Measurements from ENCODE around the gene CCBE1.

Gene CCBE1

GRCh38 chr18:59477849-59478248 is 219.4 kb downstream of the CCBE1 start:
- no peak overlapping the region for H2BK120ac ChIP-seq (ENCODE audit: insufficient read depth, low read length, poor library complexity)
- no peak overlapping the region for H4K12ac ChIP-seq (ENCODE audit: low read depth, low read length)
- no peaks in the 10 kb centered on the region for H3K4me1 ChIP-seq (ENCODE audit: control insufficient read depth in 1 of 2, insufficient read depth in 2 of 2, low read length in 2 of 2)
- H3K9me3 ChIP-seq (ENCODE audit: insufficient read depth, low read depth, low read length): no peaks in the 10 kb centered on the region
- H3K79me2 ChIP-seq (ENCODE audit: control insufficient read depth, insufficient read depth, low read length, poor library complexity): no peaks in the 10 kb centered on the region
- no peak overlapping the region for H2AK5ac ChIP-seq (ENCODE audit: low read length)
- H3K36me3 ChIP-seq (ENCODE audit: control insufficient read depth in 1 of 2, insufficient read depth in 2 of 2, low read length in 2 of 2): no peaks in the 10 kb centered on the region
- H3K4me2 ChIP-seq (ENCODE audit: low read length): no peak overlapping the region
- WGBS (ENCODE audit: extremely low coverage, insufficient coverage, insufficient read length): no CpG with 5 or more reads among the region's 2 CpGs
- no peak overlapping the region for H3K27ac ChIP-seq (ENCODE audit: low read depth, low read length)
- H3K18ac ChIP-seq (ENCODE audit: low read length): no peak overlapping the region
- H3K23ac ChIP-seq (ENCODE audit: low read length): no peak overlapping the region
- H3K79me1 ChIP-seq (ENCODE audit: low read length): peaks cover 2% of the 10 kb centered on the region
- H3K4ac ChIP-seq (ENCODE audit: low read depth, low read length): no peak overlapping the region
- H4K91ac ChIP-seq (ENCODE audit: low read depth, low read length): no peak overlapping the region
- no peak overlapping the region for H3K4me3 ChIP-seq (ENCODE audit: low read depth, low read length)
- H4K8ac ChIP-seq (ENCODE audit: low read depth, low read length): no peak overlapping the region
- H2BK5ac ChIP-seq (ENCODE audit: low read depth, low read length, poor library complexity): no peak overlapping the region
- no peak overlapping the region for H2AFZ ChIP-seq (ENCODE audit: insufficient read depth, low read length, poor library complexity)
- no peak for DNase-seq
- H3K27me3 ChIP-seq (ENCODE audit: insufficient read depth, low read length): no peaks in the 10 kb centered on the region
- no peak overlapping the region for H2BK12ac ChIP-seq (ENCODE audit: low read length)
- H3K9ac ChIP-seq (ENCODE audit: low read length): no peak overlapping the region
- H3K14ac ChIP-seq (ENCODE audit: low read length): no peak overlapping the region

DNA sequence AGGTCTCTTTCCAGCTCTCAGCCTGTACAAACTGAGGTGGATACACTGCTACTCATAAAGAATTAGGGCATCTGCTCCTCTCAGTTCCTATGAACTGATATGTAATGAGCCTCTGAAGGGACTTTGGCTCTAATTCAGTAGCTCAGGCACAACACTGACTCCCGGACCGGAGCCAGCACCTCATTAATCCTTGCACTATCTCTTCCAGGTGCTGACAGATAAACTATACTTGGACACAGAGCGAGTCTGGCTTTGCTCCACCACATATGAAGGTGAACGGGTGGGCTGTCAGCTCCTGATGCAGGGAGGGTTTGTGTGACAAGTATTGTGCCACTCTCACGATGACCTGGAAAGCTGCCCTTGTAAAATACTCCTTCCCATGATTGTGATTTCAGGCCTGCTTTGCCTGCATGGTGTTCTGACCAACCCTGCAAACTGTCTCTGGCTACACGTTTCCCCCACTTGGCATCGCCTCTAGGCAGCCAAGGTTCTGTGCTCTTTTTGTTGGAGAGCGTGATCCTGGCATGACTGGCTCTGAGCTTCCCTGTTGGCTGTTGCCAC is 226.6 kb downstream of the CCBE1 start:
- Histone ChIP-seq H3K27me3 (ENCODE audit: insufficient read depth, low read length) (no peaks in the 10 kb centered on the region), H2BK120ac (ENCODE audit: insufficient read depth, low read length, poor library complexity) (no peak overlapping the region), H2AFZ (ENCODE audit: insufficient read depth, low read length, poor library complexity) (no peak overlapping the region), H3K4me1 (ENCODE audit: control insufficient read depth in 1 of 2, insufficient read depth in 2 of 2, low read length in 2 of 2) (no peaks in the 10 kb centered on the region), H3K18ac (ENCODE audit: low read length) (no peak overlapping the region), H3K27ac (ENCODE audit: low read depth, low read length) (no peak overlapping the region), H3K4me3 (ENCODE audit: low read depth, low read length) (no peak overlapping the region), H3K9me3 (ENCODE audit: insufficient read depth, low read depth, low read length) (no peaks in the 10 kb centered on the region), H3K36me3 (ENCODE audit: control insufficient read depth in 1 of 2, insufficient read depth in 2 of 2, low read length in 2 of 2) (peaks cover 3 to 4% of the 10 kb centered on the region in 2 experiments), H3K4ac (ENCODE audit: low read depth, low read length) (no peak overlapping the region), H3K4me2 (ENCODE audit: low read length) (no peak overlapping the region), H3K23ac (ENCODE audit: low read length) (no peak overlapping the region), H3K79me1 (ENCODE audit: low read length) (no peaks in the 10 kb centered on the region), H3K9ac (ENCODE audit: low read length) (no peak overlapping the region), H4K91ac (ENCODE audit: low read depth, low read length) (no peak overlapping the region), H4K8ac (ENCODE audit: low read depth, low read length) (no peak overlapping the region), H2BK5ac (ENCODE audit: low read depth, low read length, poor library complexity) (no peak overlapping the region), H2BK12ac (ENCODE audit: low read length) (no peak overlapping the region), H2AK5ac (ENCODE audit: low read length) (no peak overlapping the region), H3K14ac (ENCODE audit: low read length) (no peak overlapping the region), H3K79me2 (ENCODE audit: control insufficient read depth, insufficient read depth, low read length, poor library complexity) (no peaks in the 10 kb centered on the region), H4K12ac (ENCODE audit: low read depth, low read length) (no peak overlapping the region)
- DNase-seq: no peak
- WGBS (ENCODE audit: extremely low coverage, insufficient coverage, insufficient read length): no CpG with 5 or more reads among the region's 8 CpGs

DNA sequence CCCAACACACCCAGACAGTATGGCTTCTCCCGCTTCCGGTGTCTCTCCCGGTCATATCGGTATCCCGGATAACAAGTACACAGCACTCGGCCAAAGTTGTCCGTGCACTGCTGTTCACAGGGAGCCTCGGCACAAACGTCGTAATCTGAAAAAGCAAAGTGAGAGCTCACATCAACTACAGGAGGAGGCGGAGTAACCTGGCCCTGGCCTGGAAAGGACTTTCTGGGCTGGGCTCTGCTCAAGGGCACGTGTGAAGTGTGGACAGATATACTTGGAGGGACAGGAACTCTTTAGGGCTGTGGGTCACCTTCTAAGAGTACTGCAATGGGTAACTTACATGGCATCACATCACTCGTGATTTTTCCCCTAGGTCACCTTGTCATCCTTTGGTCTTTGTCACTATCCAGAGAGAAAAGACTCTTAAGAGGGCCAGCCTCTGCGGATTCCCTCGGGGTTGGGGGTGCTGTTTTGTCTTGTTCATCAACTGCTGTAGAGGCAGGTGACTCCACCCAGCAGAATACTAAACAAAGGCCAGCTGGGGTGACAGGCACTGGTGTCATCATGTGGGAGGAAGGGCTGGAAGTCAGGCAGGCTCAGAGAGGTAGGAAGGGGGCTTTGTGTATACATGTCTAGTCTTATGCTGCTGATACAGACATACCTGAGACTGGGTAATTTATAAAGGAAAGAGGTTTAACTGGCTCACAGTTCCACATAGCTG is 227.6 kb downstream of the CCBE1 start:
- Histone ChIP-seq H3K4me2 (ENCODE audit: low read length) (no peak overlapping the region), H3K18ac (ENCODE audit: low read length) (no peak overlapping the region), H4K8ac (ENCODE audit: low read depth, low read length) (no peak overlapping the region), H3K36me3 (ENCODE audit: control insufficient read depth in 1 of 2, insufficient read depth in 2 of 2, low read length in 2 of 2) (peaks cover 6% of the 10 kb centered on the region in 2 experiments), H3K9me3 (ENCODE audit: insufficient read depth, low read depth, low read length) (no peaks in the 10 kb centered on the region), H2BK12ac (ENCODE audit: low read length) (no peak overlapping the region), H3K23ac (ENCODE audit: low read length) (no peak overlapping the region), H4K12ac (ENCODE audit: low read depth, low read length) (no peak overlapping the region), H3K4ac (ENCODE audit: low read depth, low read length) (no peak overlapping the region), H2AK5ac (ENCODE audit: low read length) (no peak overlapping the region), H2BK5ac (ENCODE audit: low read depth, low read length, poor library complexity) (no peak overlapping the region), H3K27ac (ENCODE audit: low read depth, low read length) (no peak overlapping the region), H4K91ac (ENCODE audit: low read depth, low read length) (no peak overlapping the region), H3K79me1 (ENCODE audit: low read length) (no peaks in the 10 kb centered on the region), H3K4me1 (ENCODE audit: control insufficient read depth in 1 of 2, insufficient read depth in 2 of 2, low read length in 2 of 2) (no peaks in the 10 kb centered on the region), H3K79me2 (ENCODE audit: control insufficient read depth, insufficient read depth, low read length, poor library complexity) (no peaks in the 10 kb centered on the region), H3K9ac (ENCODE audit: low read length) (no peak overlapping the region), H3K4me3 (ENCODE audit: low read depth, low read length) (no peak overlapping the region), H3K27me3 (ENCODE audit: insufficient read depth, low read length) (no peaks in the 10 kb centered on the region), H2AFZ (ENCODE audit: insufficient read depth, low read length, poor library complexity) (no peak overlapping the region), H2BK120ac (ENCODE audit: insufficient read depth, low read length, poor library complexity) (no peak overlapping the region), H3K14ac (ENCODE audit: low read length) (no peak overlapping the region)
- no peak for DNase-seq
- WGBS (ENCODE audit: extremely low coverage, insufficient coverage, insufficient read length): no CpG with 5 or more reads among the region's 15 CpGs

- H3K79me1 ChIP-seq (ENCODE audit: low read length): no peaks in the 10 kb centered on the region
- no peaks in the 10 kb centered on the region for H3K27me3 ChIP-seq (ENCODE audit: insufficient read depth, low read length)
- H3K4me1 ChIP-seq (ENCODE audit: control insufficient read depth in 1 of 2, insufficient read depth in 2 of 2, low read length in 2 of 2): no peaks in the 10 kb centered on the region
- no peak overlapping the region for H4K8ac ChIP-seq (ENCODE audit: low read depth, low read length)
- H3K4me3 ChIP-seq (ENCODE audit: low read depth, low read length): no peak overlapping the region
- H3K79me2 ChIP-seq (ENCODE audit: control insufficient read depth, insufficient read depth, low read length, poor library complexity): no peaks in the 10 kb centered on the region
- H2BK12ac ChIP-seq (ENCODE audit: low read length): no peak overlapping the region
- no peak overlapping the region for H3K23ac ChIP-seq (ENCODE audit: low read length)
- H3K14ac ChIP-seq (ENCODE audit: low read length): no peak overlapping the region
- no peak overlapping the region for H3K18ac ChIP-seq (ENCODE audit: low read length)
- no peak overlapping the region for H2BK120ac ChIP-seq (ENCODE audit: insufficient read depth, low read length, poor library complexity)
- H3K36me3 ChIP-seq (ENCODE audit: control insufficient read depth in 1 of 2, insufficient read depth in 2 of 2, low read length in 2 of 2): peaks cover 6% of the 10 kb centered on the region in 2 experiments
- no peak overlapping the region for H2AFZ ChIP-seq (ENCODE audit: insufficient read depth, low read length, poor library complexity)
- H3K9ac ChIP-seq (ENCODE audit: low read length): no peak overlapping the region
- no peak overlapping the region for H2BK5ac ChIP-seq (ENCODE audit: low read depth, low read length, poor library complexity)
- no peak overlapping the region for H3K27ac ChIP-seq (ENCODE audit: low read depth, low read length)
- no peak for DNase-seq
- no peak overlapping the region for H2AK5ac ChIP-seq (ENCODE audit: low read length)
- no peak overlapping the region for H4K91ac ChIP-seq (ENCODE audit: low read depth, low read length)
- H4K12ac ChIP-seq (ENCODE audit: low read depth, low read length): no peak overlapping the region
- WGBS (ENCODE audit: extremely low coverage, insufficient coverage, insufficient read length): no CpG with 5 or more reads among the region's 4 CpGs
- H3K9me3 ChIP-seq (ENCODE audit: insufficient read depth, low read depth, low read length): no peaks in the 10 kb centered on the region
- H3K4ac ChIP-seq (ENCODE audit: low read depth, low read length): no peak overlapping the region
- H3K4me2 ChIP-seq (ENCODE audit: low read length): no peak overlapping the region
Observed at GRCh38 chr18:59468821-59469220, 228.4 kb downstream of the CCBE1 start.
